ENCODE data around the gene CD44.

CD44 gene

DNA sequence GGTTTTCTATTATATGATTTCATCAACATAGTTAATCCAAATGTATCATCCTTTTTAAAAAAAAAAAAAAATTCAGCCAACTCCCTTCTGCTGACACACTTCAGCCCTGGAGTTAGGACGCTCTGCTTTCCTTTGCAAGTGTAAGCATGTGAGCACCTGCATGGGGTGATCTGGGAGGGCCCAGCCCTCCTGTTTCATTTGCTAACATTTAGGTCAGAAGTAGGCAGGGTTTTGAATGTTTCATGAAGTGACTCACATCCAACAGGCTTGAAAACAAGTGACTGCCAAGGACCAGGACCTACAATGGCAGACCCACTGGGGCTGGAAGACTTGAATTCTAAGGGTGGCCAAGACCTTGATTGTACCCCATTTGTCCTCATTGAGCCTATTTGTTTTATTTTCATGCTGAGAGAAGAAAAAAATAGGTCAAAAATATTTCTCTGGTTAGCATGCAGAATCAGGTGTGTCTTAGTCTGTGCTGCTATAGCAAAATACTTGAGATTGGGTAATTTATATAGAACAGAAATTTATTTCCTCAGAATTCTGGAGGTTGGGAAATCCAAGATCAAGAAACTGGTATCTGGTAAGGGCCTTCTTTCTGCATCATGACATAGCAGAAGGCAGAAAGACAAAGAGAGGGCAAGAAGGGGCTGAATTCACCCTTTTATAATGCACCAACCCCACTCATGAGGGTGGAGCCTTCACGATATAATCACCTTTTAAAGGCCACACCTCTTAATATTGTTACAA, 137.6 kb downstream of the CD44 start:
- no peaks in the 10 kb centered on the region for H3K9me3 ChIP-seq (ENCODE audit: control insufficient read depth, low read length)
- no peak overlapping the region for H3K4me3 ChIP-seq (ENCODE audit: insufficient read depth, low read depth, low read length, poor library complexity, severe bottlenecking)
- H3K4me1 ChIP-seq (ENCODE audit: control insufficient read depth, insufficient read depth, low read length, poor library complexity, severe bottlenecking), result peaks cover 14% of the 10 kb centered on the region
- no peak overlapping the region for H3K27ac ChIP-seq (ENCODE audit: insufficient read depth, low read length, poor library complexity, severe bottlenecking)
- no peaks in the 10 kb centered on the region for H3K36me3 ChIP-seq (ENCODE audit: control insufficient read depth, insufficient read depth, low read length)
- DNase-seq, result peak in 1 of 3 donors; percentile 1
- no peaks in the 10 kb centered on the region for H3K27me3 ChIP-seq (replicated peaks; ENCODE audit: control insufficient read depth, insufficient read depth, low read length, poor library complexity, severe bottlenecking)

DNA sequence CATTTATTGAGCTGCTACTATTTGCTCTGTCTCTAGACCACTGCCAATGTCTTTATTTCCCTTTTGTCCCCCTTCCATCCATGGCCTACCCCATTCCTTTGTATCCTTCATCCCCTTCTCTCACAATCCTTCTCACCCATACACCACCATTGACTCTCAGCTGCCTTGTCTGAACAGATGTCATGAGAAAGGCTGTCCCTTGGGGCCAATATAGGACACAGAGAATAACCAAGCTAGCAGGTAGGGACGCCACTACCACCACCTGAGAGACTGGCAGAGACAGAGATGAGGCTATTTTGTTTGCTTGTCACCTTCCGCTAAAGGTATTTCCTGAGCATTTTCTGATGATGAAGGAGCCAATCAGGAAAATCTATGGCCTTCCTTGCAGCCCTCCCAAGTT, 138.9 kb downstream of the CD44 start:
- no peaks in the 10 kb centered on the region for H3K9me3 ChIP-seq (ENCODE audit: control insufficient read depth, low read length)
- no peak for DNase-seq
- H3K36me3 ChIP-seq (ENCODE audit: control insufficient read depth, insufficient read depth, low read length), result no peaks in the 10 kb centered on the region
- no peak overlapping the region for H3K27ac ChIP-seq (ENCODE audit: insufficient read depth, low read length, poor library complexity, severe bottlenecking)
- H3K27me3 ChIP-seq (replicated peaks; ENCODE audit: control insufficient read depth, insufficient read depth, low read length, poor library complexity, severe bottlenecking), result no peaks in the 10 kb centered on the region
- H3K4me1 ChIP-seq (ENCODE audit: control insufficient read depth, insufficient read depth, low read length, poor library complexity, severe bottlenecking), result peaks cover 6% of the 10 kb centered on the region
- no peak overlapping the region for H3K4me3 ChIP-seq (ENCODE audit: insufficient read depth, low read depth, low read length, poor library complexity, severe bottlenecking)

DNA sequence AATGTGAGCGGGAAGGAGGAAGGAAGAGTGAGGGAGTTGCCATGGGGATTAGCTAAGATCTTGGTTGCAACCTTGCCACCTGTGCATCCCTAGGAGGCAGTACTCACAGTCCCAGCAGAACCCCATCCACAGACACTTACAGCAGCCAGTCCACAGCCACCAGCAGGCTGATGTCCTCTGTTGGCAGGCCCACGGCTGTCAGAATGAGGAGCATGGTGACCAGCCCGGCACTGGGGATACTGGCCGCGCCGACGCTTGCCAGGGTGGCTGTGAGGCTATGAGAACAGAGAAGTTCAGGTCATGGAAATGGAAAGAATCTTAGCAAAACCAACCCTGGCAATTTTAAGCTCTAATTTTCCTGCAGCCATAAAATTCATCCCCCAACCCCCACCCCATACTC, 141.8 kb downstream of the CD44 start:
- DNase-seq, result no peak
- Histone ChIP-seq H3K27ac (ENCODE audit: insufficient read depth, low read length, poor library complexity, severe bottlenecking) (no peak overlapping the region), H3K27me3 (replicated peaks; ENCODE audit: control insufficient read depth, insufficient read depth, low read length, poor library complexity, severe bottlenecking) (no peaks in the 10 kb centered on the region), H3K4me1 (ENCODE audit: control insufficient read depth, insufficient read depth, low read length, poor library complexity, severe bottlenecking) (no peaks in the 10 kb centered on the region), H3K9me3 (ENCODE audit: control insufficient read depth, low read length) (no peaks in the 10 kb centered on the region), H3K4me3 (ENCODE audit: insufficient read depth, low read depth, low read length, poor library complexity, severe bottlenecking) (no peak overlapping the region), H3K36me3 (ENCODE audit: control insufficient read depth, insufficient read depth, low read length) (no peaks in the 10 kb centered on the region)

DNA sequence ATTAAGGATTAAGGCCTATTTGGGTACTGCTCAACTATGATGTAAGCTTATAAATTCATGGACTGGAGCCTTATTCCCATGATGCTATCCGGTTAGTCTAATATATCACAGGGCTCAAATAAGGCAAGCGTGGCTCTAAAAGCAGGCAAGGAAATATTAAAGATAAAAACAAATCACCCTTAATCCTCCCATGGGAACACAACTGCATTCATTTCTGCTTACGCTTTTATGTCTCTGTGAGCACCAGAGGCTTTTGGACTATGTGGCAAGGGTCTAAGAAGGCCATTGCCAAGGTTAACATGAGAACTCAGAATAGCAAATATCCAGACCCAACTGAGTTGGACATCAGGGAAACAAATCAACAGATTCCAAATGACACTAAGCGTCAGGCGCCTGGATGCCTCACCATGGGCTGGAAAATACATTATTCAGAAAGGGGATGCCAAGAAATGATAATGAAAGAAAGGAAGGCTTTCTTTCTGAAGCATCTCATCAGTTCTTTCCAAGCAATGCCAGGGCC, 142.3 kb downstream of the CD44 start:
- DNase-seq, result no peak

More for the DNA sequence above, 142.3 kb downstream of the CD44 start:
- H3K4me3 ChIP-seq (ENCODE audit: insufficient read depth, low read depth, low read length, poor library complexity, severe bottlenecking), result no peak overlapping the region
- H3K4me1 ChIP-seq (ENCODE audit: control insufficient read depth, insufficient read depth, low read length, poor library complexity, severe bottlenecking), result no peaks in the 10 kb centered on the region
- no peaks in the 10 kb centered on the region for H3K36me3 ChIP-seq (ENCODE audit: control insufficient read depth, insufficient read depth, low read length)
- H3K9me3 ChIP-seq (ENCODE audit: control insufficient read depth, low read length), result no peaks in the 10 kb centered on the region
- no peaks in the 10 kb centered on the region for H3K27me3 ChIP-seq (replicated peaks; ENCODE audit: control insufficient read depth, insufficient read depth, low read length, poor library complexity, severe bottlenecking)
- H3K27ac ChIP-seq (ENCODE audit: insufficient read depth, low read length, poor library complexity, severe bottlenecking), result no peak overlapping the region
